Sigmoid colon (tissue), 7 donors: ENCODE results near the gene PRKAG3. TPM values are rescaled to one million over a fixed set of nuclear protein-coding genes. Genes with fewer than 3 reads are reported as not detected.

Experiments used
- DNase-seq: peaks from one replicate; pipeline ENCODE4 v3.0.0-alpha.2; 2019
- H3K27ac ChIP-seq, 4 donors: fragments of 200-600 bp; sonication (generic); one replicate each; pipeline ENCODE4 v1.5.1; 2016 to 2019; ENCODE audit warnings: mild to moderate bottlenecking in 1 of 4
- H3K27me3 ChIP-seq, 3 donors: fragments of 200-600 bp; sonication (generic); one replicate each; pipeline ENCODE4 v1.5.1; 2019; ENCODE audit warnings: mild to moderate bottlenecking in 1 of 3
- H3K36me3 ChIP-seq, 4 donors: fragments of 200-600 bp; sonication (generic); one replicate each; pipeline ENCODE4 v1.5.1; 2016 to 2019
- H3K4me1 ChIP-seq, 4 donors: fragments of 200-600 bp; sonication (generic); one replicate each; pipeline ENCODE4 v1.5.1; 2017 to 2019
- H3K4me3 ChIP-seq, 4 donors: fragments of 200-600 bp; sonication (generic); one replicate each; pipeline ENCODE4 v1.5.1; 2017 to 2019; ENCODE audit warnings: mild to moderate bottlenecking in 2 of 4, moderate library complexity in 1 of 4
- H3K9me3 ChIP-seq, 4 donors: fragments of 200-600 bp in 3 of 4; sonication (generic) in 3 of 4; one replicate each; pipeline versions ENCODE4 v1.5.1 to v1.6.1; 2013 to 2019
- CTCF ChIP-seq, 4 experiments: fragments of 450-650 bp in 3 of 4; fragments of 200-600 bp in 1 of 4; IDR thresholded peaks; one replicate each; pipeline ENCODE4 v1.5.1; 2016 to 2019; ENCODE audit warnings: antibody characterized with exemption in 4 of 4, mild to moderate bottlenecking in 3 of 4, moderate library complexity in 2 of 4
- EP300 ChIP-seq, 4 donors: sonication (generic); formaldehyde crosslinking; IDR thresholded peaks; one replicate each; pipeline ENCODE4 v1.6.1; 2017; ENCODE audit warnings: antibody characterized with exemption in 4 of 4
- POLR2A ChIP-seq, 2 donors: fragments of 450-650 bp; IDR thresholded peaks; one replicate each; pipeline ENCODE4 v1.6.1; 2016; ENCODE audit warnings: antibody characterized with exemption in 2 of 2, mild to moderate bottlenecking in 2 of 2, moderate library complexity in 2 of 2
- POLR2AphosphoS5 ChIP-seq, 4 donors: sonication (generic); formaldehyde crosslinking; IDR thresholded peaks; one replicate each; pipeline ENCODE4 v1.6.1; 2017; ENCODE audit warnings: antibody characterized with exemption in 4 of 4
- WGBS, 2 donors: extraction: QIAGEN DNeasy Blood & Tissue Kit; methylation state at CpG; one replicate each; pipeline ENCODE4 v1.1.7; 2013; 5-methylcytosine and 5-hydroxymethylcytosine counted together
- intact Hi-C: fragments of 100-400 bp; cut with DNase I; formaldehyde crosslinking; loops from one replicate; pipeline ENCODE4 v1.15.1; 2023
- polyA plus RNA-seq, 3 donors: library from polyadenylated mRNA; stranded (reverse); fragments of 200-250 nt; gene quantifications; one replicate each; pipeline ENCODE4 v1.2.3, GENCODE V29; 2013
- total RNA-seq, 4 donors: library from RNA; depleted of rRNA; stranded (reverse); fragments of >200 nt; gene quantifications; one replicate each; pipeline ENCODE4 v1.1.0, GENCODE V29; 2016
- donor health status: healthy with polysubstance abuse.
- donor health status: Bipolar disorder and iron deficiency.
- donor health status: healthy.

Gene PRKAG3
- total and polyA plus RNA-seq, 7 donors, result not detected

GRCh38 chr2:218815244-218815637 is 16.4 kb downstream of the PRKAG3 start:
- H3K4me3 ChIP-seq, result no peak overlapping the region
- intact Hi-C loops, result no loop called here
- no peaks in the 10 kb centered on the region for H3K9me3 ChIP-seq
- no peak overlapping the region for H3K27ac ChIP-seq
- H3K36me3 ChIP-seq, result peaks cover 14 to 71% (median 36%) of the 10 kb centered on the region in 4 donors
- WGBS, 2 donors, result 81 to 90% methylated on average over 5 of the region's 5 CpGs
- TF ChIP-seq POLR2AphosphoS5 (IDR thresholded peaks at IDR 0.05) (no peak), CTCF (IDR thresholded peaks at IDR 0.05) (no peak), EP300 (IDR thresholded peaks at IDR 0.05) (no peak), POLR2A (IDR thresholded peaks at IDR 0.05) (no peak)
- no peak for DNase-seq
- no peaks in the 10 kb centered on the region for H3K4me1 ChIP-seq
- H3K27me3 ChIP-seq, result no peaks in the 10 kb centered on the region

DNA sequence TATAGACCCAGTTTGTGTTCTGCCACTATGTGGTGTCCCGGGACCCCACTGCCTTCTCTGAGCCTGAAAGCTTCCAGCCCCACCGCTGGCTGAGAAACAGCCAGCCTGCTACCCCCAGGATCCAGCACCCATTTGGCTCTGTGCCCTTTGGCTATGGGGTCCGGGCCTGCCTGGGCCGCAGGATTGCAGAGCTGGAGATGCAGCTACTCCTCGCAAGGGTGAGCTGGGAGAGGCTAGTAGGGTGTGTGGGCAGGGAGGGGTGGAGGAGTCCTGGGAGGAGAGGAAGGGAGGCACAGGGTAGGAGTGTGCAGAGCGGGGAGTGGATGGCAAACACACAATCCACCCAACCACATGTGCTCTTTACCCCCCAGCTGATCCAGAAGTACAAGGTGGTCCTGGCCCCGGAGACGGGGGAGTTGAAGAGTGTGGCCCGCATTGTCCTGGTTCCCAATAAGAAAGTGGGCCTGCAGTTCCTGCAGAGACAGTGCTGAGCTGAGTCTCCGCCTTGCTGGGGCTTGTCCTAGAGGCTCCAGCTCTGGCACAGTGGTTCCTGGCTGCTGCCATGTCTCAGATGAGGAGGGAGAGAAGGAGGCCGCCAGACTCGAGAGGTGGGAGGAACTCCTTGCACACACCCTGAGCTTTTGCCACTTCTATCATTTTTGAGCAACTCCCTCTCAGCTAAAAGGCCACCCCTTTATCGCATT is 16.9 kb downstream of the PRKAG3 start:
- DNase-seq, result no peak
- no peak overlapping the region for H3K27ac ChIP-seq
- peaks cover 14 to 67% (median 36%) of the 10 kb centered on the region in 4 donors for H3K36me3 ChIP-seq
- 68 to 90% methylated on average over 13 of the region's 13 CpGs for WGBS, 2 donors
- H3K4me3 ChIP-seq, result no peak overlapping the region
- TF ChIP-seq POLR2A (IDR thresholded peaks at IDR 0.05), result no peak
- no peak for TF ChIP-seq EP300 (IDR thresholded peaks at IDR 0.05)
- TF ChIP-seq CTCF (IDR thresholded peaks at IDR 0.05), result no peak
- no peak for TF ChIP-seq POLR2AphosphoS5 (IDR thresholded peaks at IDR 0.05)
- H3K9me3 ChIP-seq, result no peaks in the 10 kb centered on the region
- intact Hi-C loops, result no loop called here
- no peaks in the 10 kb centered on the region for H3K27me3 ChIP-seq
- no peaks in the 10 kb centered on the region for H3K4me1 ChIP-seq

DNA sequence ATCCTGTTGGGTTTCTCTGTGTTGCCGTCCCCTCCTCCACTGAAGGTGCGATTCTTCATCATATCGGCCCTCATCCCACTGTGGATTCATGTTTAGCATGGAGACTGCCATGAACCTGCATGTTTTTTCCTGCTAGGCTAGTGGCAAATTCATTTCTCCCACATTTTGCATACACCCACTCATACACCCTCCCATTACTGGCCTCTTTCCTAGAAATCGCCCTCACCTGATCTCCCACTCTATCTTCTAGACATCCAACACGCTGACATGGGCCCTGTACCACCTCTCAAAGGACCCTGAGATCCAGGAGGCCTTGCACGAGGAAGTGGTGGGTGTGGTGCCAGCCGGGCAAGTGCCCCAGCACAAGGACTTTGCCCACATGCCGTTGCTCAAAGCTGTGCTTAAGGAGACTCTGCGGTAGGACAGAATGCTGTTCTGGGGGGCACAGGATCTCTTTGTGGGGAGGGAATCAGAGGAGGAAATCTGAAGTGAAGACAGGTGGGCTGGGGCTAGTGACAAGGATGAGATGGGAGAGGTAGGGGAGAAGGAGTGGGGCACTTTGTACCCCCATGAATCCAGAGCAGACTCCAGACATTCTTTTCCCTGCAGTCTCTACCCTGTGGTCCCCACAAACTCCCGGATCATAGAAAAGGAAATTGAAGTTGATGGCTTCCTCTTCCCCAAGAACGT is 17.7 kb downstream of the PRKAG3 start:
- no peak overlapping the region for H3K27ac ChIP-seq
- H3K4me1 ChIP-seq, result no peaks in the 10 kb centered on the region
- WGBS, 2 donors, result 33 to 64% methylated on average over 11 of the region's 11 CpGs
- no peak for DNase-seq
- H3K4me3 ChIP-seq, result no peak overlapping the region
- intact Hi-C loops, result no loop called here
- H3K9me3 ChIP-seq, result no peaks in the 10 kb centered on the region
- no peaks in the 10 kb centered on the region for H3K27me3 ChIP-seq
- H3K36me3 ChIP-seq, result peaks cover 14 to 59% (median 36%) of the 10 kb centered on the region in 4 donors
- no peak for TF ChIP-seq POLR2AphosphoS5 (IDR thresholded peaks at IDR 0.05)
- no peak for TF ChIP-seq CTCF (IDR thresholded peaks at IDR 0.05)
- no peak for TF ChIP-seq POLR2A (IDR thresholded peaks at IDR 0.05)
- no peak for TF ChIP-seq EP300 (IDR thresholded peaks at IDR 0.05)

- TF ChIP-seq CTCF (IDR thresholded peaks at IDR 0.05) (no peak), POLR2AphosphoS5 (IDR thresholded peaks at IDR 0.05) (no peak), POLR2A (IDR thresholded peaks at IDR 0.05) (no peak), EP300 (IDR thresholded peaks at IDR 0.05) (no peak)
- intact Hi-C loops, result no loop called here
These were observed 18.7 kb downstream of the PRKAG3 start for GRCh38 chr2:218812861-218813260.

More at GRCh38 chr2:218812861-218813260, 18.7 kb downstream of the PRKAG3 start:
- WGBS, 2 donors, result 92 to 96% methylated on average over 5 of the region's 5 CpGs
- Histone ChIP-seq H3K4me3 (no peak overlapping the region), H3K27me3 (no peaks in the 10 kb centered on the region), H3K27ac (no peak overlapping the region), H3K4me1 (no peaks in the 10 kb centered on the region), H3K9me3 (no peaks in the 10 kb centered on the region), H3K36me3 (peaks cover 14 to 50% (median 29%) of the 10 kb centered on the region in 4 donors)
- no peak for DNase-seq
